Neuronal stem cell (in vitro differentiated cells): Measurements from ENCODE around the gene STARD5.

Experiments used
- DNase-seq: peaks from one replicate; pipeline ENCODE4 v3.0.0-alpha.2; 2013; ENCODE audit warnings: low spot score
- H2AFZ ChIP-seq: one replicate; pipeline ENCODE4 v1.6.1; 2013; ENCODE audit warnings: mild to moderate bottlenecking, low read length, inconsistent platforms
- H2AK5ac ChIP-seq: 2 replicates; pipeline ENCODE4 v1.6.1; 2013; ENCODE audit warnings: low read depth, mild to moderate bottlenecking, inconsistent platforms, low read length, moderate library complexity, mixed read lengths
- H2BK120ac ChIP-seq: 2 replicates; pipeline ENCODE4 v1.6.1; 2013; ENCODE audit warnings: low read depth, mild to moderate bottlenecking, inconsistent platforms, low read length, moderate library complexity, mixed read lengths
- H2BK12ac ChIP-seq: one replicate; pipeline ENCODE4 v1.6.1; 2013; ENCODE audit warnings: low read length, inconsistent platforms
- H2BK15ac ChIP-seq: 2 replicates; pipeline ENCODE4 v1.6.1; 2013; ENCODE audit warnings: mild to moderate bottlenecking, low read length, inconsistent platforms, mixed read lengths
- H2BK5ac ChIP-seq: one replicate; pipeline ENCODE4 v1.6.1; 2013; ENCODE audit warnings: inconsistent platforms, mild to moderate bottlenecking, low read length, moderate library complexity
- H3K14ac ChIP-seq: one replicate; pipeline ENCODE4 v1.6.1; 2013; ENCODE audit warnings: low read length, inconsistent platforms
- H3K18ac ChIP-seq: 2 replicates; pipeline ENCODE4 v1.6.1; 2013; ENCODE audit warnings: low read length, inconsistent platforms
- H3K23ac ChIP-seq: 2 replicates; pipeline ENCODE4 v1.6.1; 2013; ENCODE audit warnings: low read depth, mild to moderate bottlenecking, mixed read lengths, low read length, inconsistent platforms; ENCODE audit not compliant: poor library complexity
- H3K27ac ChIP-seq: replicated peaks from 3 replicates; pipeline ENCODE4 v1.5.1; 2013; ENCODE audit warnings: low read length, inconsistent platforms
- H3K27me3 ChIP-seq, 3 experiments: 2 replicates each; pipeline ENCODE4 v1.6.1; 2013; ENCODE audit warnings: low read length in 3 of 3, mild to moderate bottlenecking in 2 of 3, inconsistent platforms in 1 of 3, low read depth in 1 of 3, mixed read lengths in 1 of 3, moderate library complexity in 1 of 3; ENCODE audit not compliant: control insufficient read depth in 3 of 3, insufficient read depth in 3 of 3
- H3K36me3 ChIP-seq, 2 donors: replicated peaks in 1 of 2; 2 replicates each; pipeline ENCODE4 v1.6.1; 2013; ENCODE audit warnings: low read length in 2 of 2; ENCODE audit not compliant: control insufficient read depth in 2 of 2, insufficient read depth in 2 of 2
- H3K4ac ChIP-seq: 2 replicates; pipeline ENCODE4 v1.6.1; 2013; ENCODE audit warnings: inconsistent platforms, mild to moderate bottlenecking, low read length, moderate library complexity
- H3K4me1 ChIP-seq, 2 donors: 1 replicate in 1 of 2; 2 replicates in 1 of 2; pipeline ENCODE4 v1.6.1; 2013; ENCODE audit warnings: low read length in 2 of 2, low read depth in 1 of 2; ENCODE audit not compliant: control insufficient read depth in 2 of 2, insufficient read depth in 1 of 2
- H3K4me2 ChIP-seq: one replicate; pipeline ENCODE4 v1.6.1; 2013; ENCODE audit warnings: mild to moderate bottlenecking, low read length, inconsistent platforms; ENCODE audit not compliant: insufficient read depth, poor library complexity, severe bottlenecking
- H3K4me3 ChIP-seq, 2 donors: 2 replicates each; pipeline ENCODE4 v1.5.1; 2013; ENCODE audit warnings: low read length in 2 of 2, mild to moderate bottlenecking in 2 of 2, inconsistent platforms in 1 of 2, moderate library complexity in 1 of 2
- H3K79me1 ChIP-seq: one replicate; pipeline ENCODE4 v1.6.1; 2013; ENCODE audit warnings: low read depth, mild to moderate bottlenecking, inconsistent platforms, low read length, moderate library complexity
- H3K9ac ChIP-seq: one replicate; pipeline ENCODE4 v1.6.1; 2013; ENCODE audit warnings: mild to moderate bottlenecking, low read depth, low read length, inconsistent platforms; ENCODE audit not compliant: poor library complexity
- H3K9me3 ChIP-seq, 2 donors: replicated peaks in 1 of 2; 2 replicates each; pipeline versions ENCODE3 to v1.6.1; 2013; ENCODE audit warnings: low read length in 2 of 2, mild to moderate bottlenecking in 2 of 2, inconsistent platforms in 1 of 2, low read depth in 1 of 2, mixed read lengths in 1 of 2, moderate library complexity in 1 of 2; ENCODE audit not compliant: control insufficient read depth in 2 of 2, insufficient read depth in 1 of 2
- H4K8ac ChIP-seq: one replicate; pipeline ENCODE4 v1.6.1; 2013; ENCODE audit warnings: low read depth, mild to moderate bottlenecking, inconsistent platforms, low read length, moderate library complexity
- H4K91ac ChIP-seq: one replicate; pipeline ENCODE4 v1.6.1; 2013; ENCODE audit warnings: low read length, low read depth, mild to moderate bottlenecking, inconsistent platforms; ENCODE audit not compliant: poor library complexity
- WGBS, 2 donors: extraction: QIAGEN DNeasy Blood & Tissue Kit; methylation state at CpG; one replicate each; pipeline ENCODE4 v1.1.7; 2013; ENCODE audit warnings: missing lambda C conversion rate in 2 of 2, mixed read lengths in 1 of 2; ENCODE audit not compliant: insufficient read length in 2 of 2, insufficient replicate concordance in 1 of 2; ENCODE audit errors: extremely low coverage in 2 of 2; 5-methylcytosine and 5-hydroxymethylcytosine counted together

Gene STARD5

DNA sequence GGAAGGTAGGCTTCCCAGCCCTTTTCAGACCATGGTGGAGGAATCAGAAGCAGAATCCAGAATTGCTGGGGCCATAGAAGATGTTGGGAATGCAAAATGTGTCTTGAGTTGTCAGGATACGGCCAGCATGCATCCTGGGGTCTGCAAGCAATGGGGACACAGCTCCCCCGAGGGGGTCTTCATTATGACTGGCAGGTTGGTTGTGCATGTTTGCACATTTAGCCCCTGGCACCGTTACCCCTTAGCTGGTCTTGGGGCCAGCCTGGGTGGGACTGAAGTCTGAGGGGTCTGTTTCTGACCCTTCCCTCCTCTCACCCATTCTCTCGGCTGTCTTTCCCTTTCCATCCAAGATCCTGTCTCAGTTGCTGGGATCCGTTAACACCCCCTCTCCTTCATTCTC lies 50.7 kb downstream of the STARD5 start:
- H3K4me3 ChIP-seq = no peak overlapping the region

DNA sequence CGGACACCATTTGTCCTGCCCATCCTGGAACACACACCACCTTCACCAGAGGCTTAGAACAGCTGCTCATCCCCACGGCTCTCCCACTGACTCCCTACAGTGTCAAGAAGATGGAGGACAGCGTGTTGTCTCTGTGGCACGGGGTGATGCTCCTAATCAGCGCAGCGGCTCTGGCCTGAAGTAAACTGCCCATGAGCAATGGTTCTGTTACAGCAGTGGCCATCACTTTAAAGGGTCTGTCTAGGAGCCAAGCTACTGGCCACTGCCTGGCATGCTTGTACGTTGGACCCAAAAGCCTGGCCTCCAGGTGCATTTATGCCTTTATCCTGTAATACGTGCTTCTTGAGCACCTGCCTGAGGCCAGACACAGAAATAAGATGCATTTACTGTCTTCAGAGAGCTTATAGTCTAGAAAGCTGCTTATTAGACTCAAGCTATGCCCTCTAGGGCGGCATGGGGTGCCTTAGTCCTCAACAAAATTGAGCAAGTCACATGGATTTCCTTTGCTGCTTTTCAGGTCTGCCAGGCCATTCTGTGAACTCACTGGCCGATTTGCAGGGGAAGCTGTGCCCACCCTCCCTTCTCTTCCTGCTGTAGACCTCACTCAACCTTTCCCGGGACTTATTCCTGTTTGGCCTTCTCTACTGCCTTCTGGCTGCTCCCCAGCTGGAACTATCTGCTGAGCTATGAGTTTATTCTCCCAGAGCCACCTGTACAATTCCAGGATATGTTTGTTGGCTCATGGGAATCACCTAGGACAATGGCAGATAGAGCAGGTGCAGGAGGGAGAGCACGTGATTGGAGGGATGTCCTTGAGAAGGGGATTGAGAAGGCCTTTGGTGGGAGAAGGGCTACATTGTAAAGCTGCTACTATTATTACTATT lies 51.9 kb downstream of the STARD5 start:
- H3K4me2 ChIP-seq = no peak overlapping the region
- H2BK120ac ChIP-seq = no peak overlapping the region
- H3K4me3 ChIP-seq = no peak overlapping the region
- H3K79me1 ChIP-seq = no peaks in the 10 kb centered on the region
- WGBS, 2 donors = no CpG with 5 or more reads among the region's 12 CpGs
- H3K27ac ChIP-seq = no peak overlapping the region
- no peak overlapping the region for H4K91ac ChIP-seq
- no peak overlapping the region for H3K18ac ChIP-seq
- no peak overlapping the region for H2AFZ ChIP-seq
- no peak overlapping the region for H3K14ac ChIP-seq
- no peaks in the 10 kb centered on the region for H3K27me3 ChIP-seq
- H3K36me3 ChIP-seq = no peaks in the 10 kb centered on the region
- H2BK5ac ChIP-seq = no peak overlapping the region
- H3K9ac ChIP-seq = no peak overlapping the region
- H3K4ac ChIP-seq = no peak overlapping the region
- no peak overlapping the region for H2AK5ac ChIP-seq
- no peak overlapping the region for H4K8ac ChIP-seq
- H2BK15ac ChIP-seq = no peak overlapping the region
- H3K23ac ChIP-seq = no peak overlapping the region
- no peak overlapping the region for H2BK12ac ChIP-seq
- peaks cover 0 to 6% of the 10 kb centered on the region in 2 donors for H3K4me1 ChIP-seq
- peaks cover 0 to 2% of the 10 kb centered on the region in 2 donors for H3K9me3 ChIP-seq
- no peak for DNase-seq

More for the DNA sequence above, 50.7 kb downstream of the STARD5 start:
- no peak overlapping the region for H3K4me2 ChIP-seq
- H2BK120ac ChIP-seq = no peak overlapping the region
- H3K27me3 ChIP-seq = no peaks in the 10 kb centered on the region
- H3K18ac ChIP-seq = no peak overlapping the region
- no peak for DNase-seq
- H4K8ac ChIP-seq = no peak overlapping the region
- H2AFZ ChIP-seq = no peak overlapping the region
- no peak overlapping the region for H4K91ac ChIP-seq
- H2AK5ac ChIP-seq = peak overlapping the region; percentile 67
- no peak overlapping the region for H2BK15ac ChIP-seq
- no peak overlapping the region for H2BK5ac ChIP-seq
- H3K23ac ChIP-seq = no peak overlapping the region
- no peak overlapping the region for H3K14ac ChIP-seq
- H3K4me1 ChIP-seq = peaks cover 0 to 6% of the 10 kb centered on the region in 2 donors
- WGBS, 2 donors = no CpG with 5 or more reads among the region's 5 CpGs
- no peaks in the 10 kb centered on the region for H3K36me3 ChIP-seq
- no peak overlapping the region for H3K9ac ChIP-seq
- peaks cover 0 to 4% of the 10 kb centered on the region in 2 donors for H3K9me3 ChIP-seq
- H3K4ac ChIP-seq = no peak overlapping the region
- no peak overlapping the region for H2BK12ac ChIP-seq
- H3K79me1 ChIP-seq = no peaks in the 10 kb centered on the region
- no peak overlapping the region for H3K27ac ChIP-seq

DNA sequence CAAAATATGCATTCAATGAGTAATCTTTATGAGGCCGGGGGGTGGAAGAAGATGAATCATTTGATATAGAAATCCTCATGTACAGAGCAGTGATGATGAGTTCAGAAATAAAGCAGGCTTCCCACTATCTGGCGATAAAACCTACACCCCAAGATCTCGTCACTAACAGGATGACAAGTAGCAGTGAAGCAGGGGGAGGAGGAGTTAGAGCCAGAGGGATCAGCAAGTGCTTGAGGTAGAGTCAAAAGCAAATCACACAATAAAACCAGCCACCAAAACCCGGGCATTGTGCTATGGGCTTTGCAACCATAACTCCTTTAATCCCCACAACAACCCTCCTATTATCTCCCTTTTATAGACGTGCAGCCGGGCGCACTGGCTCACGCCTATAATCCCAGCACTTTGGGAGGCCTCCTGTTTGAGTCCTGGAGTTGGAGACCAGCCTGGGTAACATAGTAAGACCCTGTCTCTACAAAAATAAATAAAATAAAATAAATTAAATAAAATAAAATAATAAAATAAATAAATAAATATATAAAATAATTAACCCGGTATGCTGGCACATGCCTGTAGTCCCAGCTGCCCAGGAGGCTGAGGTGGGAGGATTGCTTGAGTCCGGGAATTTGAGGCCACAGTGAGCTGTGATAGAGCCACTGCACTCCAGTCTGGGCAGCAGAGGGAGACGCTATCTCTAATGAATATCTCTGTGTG lies 53.0 kb downstream of the STARD5 start:
- no peaks in the 10 kb centered on the region for H3K27me3 ChIP-seq
- no peak overlapping the region for H2BK5ac ChIP-seq
- H3K4me1 ChIP-seq = peaks cover 0 to 8% of the 10 kb centered on the region in 2 donors
- no peak overlapping the region for H3K27ac ChIP-seq
- H4K8ac ChIP-seq = no peak overlapping the region
- no peaks in the 10 kb centered on the region for H3K9me3 ChIP-seq
- H3K4me2 ChIP-seq = no peak overlapping the region
- no peak overlapping the region for H2BK12ac ChIP-seq
- no peaks in the 10 kb centered on the region for H3K79me1 ChIP-seq
- no CpG with 5 or more reads among the region's 11 CpGs for WGBS, 2 donors
- H3K36me3 ChIP-seq = no peaks in the 10 kb centered on the region
- no peak overlapping the region for H2BK15ac ChIP-seq
- no peak overlapping the region for H2BK120ac ChIP-seq
- no peak overlapping the region for H3K23ac ChIP-seq
- no peak overlapping the region for H2AFZ ChIP-seq
- no peak overlapping the region for H3K4me3 ChIP-seq
- no peak overlapping the region for H4K91ac ChIP-seq
- H2AK5ac ChIP-seq = no peak overlapping the region
- no peak overlapping the region for H3K4ac ChIP-seq
- no peak overlapping the region for H3K18ac ChIP-seq
- no peak overlapping the region for H3K9ac ChIP-seq
- DNase-seq = peak; percentile 65
- no peak overlapping the region for H3K14ac ChIP-seq

DNA sequence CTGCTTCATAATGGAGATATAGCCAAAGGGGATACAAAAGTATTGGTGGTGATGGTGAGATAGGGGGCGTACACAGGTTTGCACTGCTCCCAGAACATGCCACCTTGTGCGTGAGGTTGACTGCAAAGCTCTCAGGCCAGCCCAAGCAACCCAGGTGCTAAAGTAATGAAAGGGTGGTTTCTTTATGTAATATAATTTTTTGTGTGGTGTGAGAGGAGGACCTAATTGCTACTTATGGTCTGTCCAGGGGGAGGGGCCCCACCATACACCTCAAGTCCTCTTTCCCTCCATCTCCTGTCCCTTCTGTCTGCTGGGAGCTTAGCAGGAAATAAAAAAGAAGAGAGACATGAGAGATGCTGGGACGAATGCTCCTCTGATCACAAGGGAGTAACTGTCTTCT lies 53.8 kb downstream of the STARD5 start:
- peaks cover 0 to 10% of the 10 kb centered on the region in 2 donors for H3K4me1 ChIP-seq
- no peak overlapping the region for H3K4ac ChIP-seq
- no peak overlapping the region for H2AFZ ChIP-seq
- no peaks in the 10 kb centered on the region for H3K36me3 ChIP-seq
- no peak for DNase-seq
- no peak overlapping the region for H4K8ac ChIP-seq
- H3K14ac ChIP-seq = no peak overlapping the region
- no peak overlapping the region for H3K23ac ChIP-seq
- WGBS, 2 donors = no CpG with 5 or more reads among the region's 3 CpGs
- H2BK15ac ChIP-seq = no peak overlapping the region
- H3K4me2 ChIP-seq = no peak overlapping the region
- H3K4me3 ChIP-seq = no peak overlapping the region
- no peaks in the 10 kb centered on the region for H3K9me3 ChIP-seq
- H2BK12ac ChIP-seq = no peak overlapping the region
- H3K27ac ChIP-seq = no peak overlapping the region
- no peaks in the 10 kb centered on the region for H3K27me3 ChIP-seq
- H4K91ac ChIP-seq = no peak overlapping the region
- H3K9ac ChIP-seq = no peak overlapping the region
- H2BK120ac ChIP-seq = no peak overlapping the region
- H3K79me1 ChIP-seq = no peaks in the 10 kb centered on the region
- no peak overlapping the region for H2AK5ac ChIP-seq
- H3K18ac ChIP-seq = no peak overlapping the region
- H2BK5ac ChIP-seq = no peak overlapping the region
